K562 (cell line): ENCODE results near the gene PACSIN2. TPM values are rescaled to one million over a fixed set of nuclear protein-coding genes. Genes with fewer than 3 reads are reported as not detected.

Experiments
- ATAC-seq: fragments of 200-7000 bp; cut with Tn5 transposase; 3 replicates; pipeline ENCODE4 v1.9.1; 2020; ENCODE audit warnings: moderate library complexity
- BruUV-seq: library from RNA; stranded (reverse); fragments of 400-500 nt; replicated peaks from 2 replicates; lab custom pipeline; 2021; lab: Mats Ljungman, UMichigan
- CTCF ChIA-PET: fragments of 300-600 bp; formaldehyde crosslinking; extraction: SDS; loops from one replicate; lab custom pipeline; 2021; ENCODE audit warnings: low intra/inter-chr PET ratio; lab: Yijun Ruan, JAX
- POLR2A ChIA-PET: fragments of 300-600, 350-650 bp; sonication (Branson Sonifier 250); formaldehyde crosslinking; extraction: SDS; loops from one replicate; lab custom pipeline; 2021; ENCODE audit warnings: antibody characterized with exemption, inconsistent platforms; lab: Yijun Ruan, JAX
- DNase-seq, 4 experiments: peaks; one replicate each; pipeline versions ENCODE4 v3.0.0 to v3.0.0-alpha.2; 2011 to 2018; ENCODE audit warnings: low spot score in 3 of 4, mixed read lengths in 3 of 4; ENCODE audit errors: extremely low read depth in 1 of 4
- FAIRE-seq: peaks from 2 replicates; lab custom pipeline; 2011; peaks lifted over from hg19 to GRCh38; lab: Jason Lieb, UNC
- H2AFZ ChIP-seq: 2 replicates; pipeline ENCODE4 v1.6.0; 2011; ENCODE audit warnings: low read depth, low read length, control low read depth, inconsistent platforms
- H3K27ac ChIP-seq: fragments of 200-600 bp; 3 replicates; pipeline ENCODE4 v1.8.0; 2011; ENCODE audit warnings: low read depth, mild to moderate bottlenecking, control low read depth, inconsistent platforms, low read length, moderate library complexity, mixed read lengths; ENCODE audit errors: extremely low read depth
- H3K27me3 ChIP-seq, 2 experiments: fragments of 300-600 bp in 1 of 2; 2 replicates in 1 of 2; 3 replicates in 1 of 2; pipeline versions ENCODE4 v1.6.0 to v1.8.0; 2011; ENCODE audit warnings: inconsistent platforms in 2 of 2, low read length in 2 of 2, mild to moderate bottlenecking in 1 of 2, mixed read lengths in 1 of 2, moderate library complexity in 1 of 2; ENCODE audit not compliant: control insufficient read depth in 2 of 2, insufficient read depth in 2 of 2
- H3K36me3 ChIP-seq: fragments of 300-600 bp; 3 replicates; pipeline ENCODE4 v1.8.0; 2011; ENCODE audit warnings: mild to moderate bottlenecking, low read length, inconsistent platforms; ENCODE audit not compliant: control insufficient read depth, insufficient read depth
- H3K4me1 ChIP-seq, 2 experiments: fragments of 200-600 bp in 1 of 2; replicated peaks in 1 of 2; 2 replicates in 1 of 2; 3 replicates in 1 of 2; pipeline versions ENCODE4 v1.5.1 to v1.8.0; 2011; ENCODE audit warnings: inconsistent platforms in 2 of 2, low read length in 2 of 2, mild to moderate bottlenecking in 1 of 2, mixed read lengths in 1 of 2, moderate library complexity in 1 of 2; ENCODE audit not compliant: control insufficient read depth in 2 of 2, insufficient read depth in 2 of 2
- H3K4me2 ChIP-seq: 2 replicates; pipeline ENCODE4 v1.6.1; 2011; ENCODE audit warnings: low read length, control low read depth, inconsistent platforms, mixed read lengths; ENCODE audit not compliant: insufficient read depth
- H3K4me3 ChIP-seq: fragments of 200-600 bp; sonication (generic), shearing (Covaris generic); 2 replicates; pipeline ENCODE4 v1.5.1; 2016; ENCODE audit warnings: control low read depth, inconsistent platforms
- H3K79me2 ChIP-seq: fragments of 200-600 bp; 3 replicates; pipeline ENCODE4 v1.8.0; 2011; ENCODE audit warnings: low read length, inconsistent platforms; ENCODE audit not compliant: control insufficient read depth, insufficient read depth
- H3K9ac ChIP-seq, 2 experiments: 2 replicates each; pipeline versions ENCODE4 v1.6.0 to v1.6.1; 2011; ENCODE audit warnings: low read depth in 2 of 2, low read length in 2 of 2, control low read depth in 1 of 2, inconsistent platforms in 1 of 2, mild to moderate bottlenecking in 1 of 2, mixed read lengths in 1 of 2; ENCODE audit not compliant: insufficient read depth in 1 of 2
- H3K9me1 ChIP-seq: one replicate; pipeline ENCODE4 v1.6.0; 2011; ENCODE audit warnings: inconsistent platforms, mild to moderate bottlenecking, low read length, moderate library complexity; ENCODE audit not compliant: control insufficient read depth, insufficient read depth
- H3K9me3 ChIP-seq: replicated peaks from 2 replicates; pipeline ENCODE4 v1.5.1; 2011; ENCODE audit warnings: low read depth, low read length, inconsistent platforms; ENCODE audit not compliant: control insufficient read depth, insufficient read depth
- H4K20me1 ChIP-seq: replicated peaks from 2 replicates; pipeline ENCODE4 v1.6.1; 2011; ENCODE audit warnings: low read length, inconsistent platforms, mixed read lengths; ENCODE audit not compliant: control insufficient read depth, insufficient read depth
- ADNP ChIP-seq: fragments of 200-800 bp; sonication (Bioruptor generic); IDR thresholded peaks from 2 replicates; pipeline ENCODE4 v1.6.1; 2016; ENCODE audit warnings: missing genetic modification characterization, missing compliant biosample characterization
- BRD9 ChIP-seq: fragments of 450-650 bp; IDR thresholded peaks from 2 replicates; pipeline ENCODE4 v1.6.1; 2018; ENCODE audit warnings: low read depth; ENCODE audit not compliant: partially characterized antibody
- CSDE1 ChIP-seq, 2 experiments: fragments of 450-650 bp; IDR thresholded peaks; 2 replicates each; pipeline ENCODE4 v1.6.1; 2016; ENCODE audit warnings: mild to moderate bottlenecking in 1 of 2
- ETV5 ChIP-seq: sonication (generic); formaldehyde crosslinking; IDR thresholded peaks from 2 replicates; pipeline ENCODE4 v1.4.0; 2020; ENCODE audit warnings: low read depth, mild to moderate bottlenecking, missing genetic modification reagents
- FUS ChIP-seq: fragments of 200-400 bp; formaldehyde crosslinking; optimal IDR thresholded peaks from 2 replicates; pipeline ENCODE3; 2017; ENCODE audit warnings: low read depth, low read length
- KLF10 ChIP-seq: fragments of 250-450 bp; sonication (Bioruptor Pico); IDR thresholded peaks from 2 replicates; pipeline ENCODE4 v1.6.1; 2021; ENCODE audit warnings: matching md5 sums
- LCOR ChIP-seq: sonication (generic); formaldehyde crosslinking; IDR thresholded peaks from 2 replicates; pipeline ENCODE4 v1.8.0; 2022; ENCODE audit warnings: mild to moderate bottlenecking, missing genetic modification reagents
- MTA1 ChIP-seq: fragments of 450-650 bp; IDR thresholded peaks from 2 replicates; pipeline ENCODE4 v1.6.1; 2017; ENCODE audit warnings: borderline replicate concordance
- MYBL2 ChIP-seq, 2 experiments: fragments of 450-650 bp in 1 of 2; sonication (generic) in 1 of 2; formaldehyde crosslinking in 1 of 2; IDR thresholded peaks; 2 replicates each; pipeline versions ENCODE4 v1.6.1 to v1.8.1; 2017 to 2022; ENCODE audit warnings: borderline replicate concordance in 1 of 2, inconsistent platforms in 1 of 2, low read depth in 1 of 2, mild to moderate bottlenecking in 1 of 2, missing genetic modification reagents in 1 of 2, moderate library complexity in 1 of 2
- SIRT6 ChIP-seq: IDR thresholded peaks from one replicate; pipeline ENCODE4 v1.6.1; 2012; ENCODE audit warnings: low read depth, mild to moderate bottlenecking, control low read depth, inconsistent platforms, low read length, moderate library complexity
- SMARCB1 ChIP-seq: IDR thresholded peaks from 2 replicates; pipeline ENCODE4 v1.6.1; 2011; ENCODE audit warnings: improper control_type of control experiment, low read depth; ENCODE audit not compliant: insufficient read length
- TEAD2 ChIP-seq: fragments of 450-650 bp; IDR thresholded peaks from 2 replicates; pipeline ENCODE4 v1.6.1; 2016; ENCODE audit warnings: missing genetic modification characterization, control low read depth, missing compliant biosample characterization
- ZBED1 ChIP-seq: IDR thresholded peaks from 2 replicates; pipeline ENCODE4 v1.6.1; 2014
- ZNF384 ChIP-seq: IDR thresholded peaks from 2 replicates; pipeline ENCODE4 v1.6.1; 2012; ENCODE audit warnings: low read depth, low read length, improper control_type of control experiment
- ZNF717 ChIP-seq: fragments of 250-450 bp; sonication (Bioruptor Pico); IDR thresholded peaks from 2 replicates; pipeline ENCODE4 v1.5.0; 2021
- WGBS: fragments of 100-300 bp; shearing (Covaris generic); methylation state at CpG from one replicate; pipeline ENCODE4 v1.1.6; 2016; ENCODE audit warnings: low coverage, mixed read lengths; ENCODE audit not compliant: insufficient coverage; ENCODE audit errors: missing lambda C conversion rate; 5-methylcytosine and 5-hydroxymethylcytosine counted together
- in situ Hi-C: fragments of 300-500 bp; cut with MboI; formaldehyde crosslinking; loops from 4 replicates; pipeline ENCODE4 v1.15.0; 2018; ENCODE audit warnings: inconsistent platforms, mixed read lengths
- intact Hi-C: fragments of 100-400 bp; cut with micrococcal nuclease; formaldehyde crosslinking; loops from 2 replicates; pipeline ENCODE4 v1.14.2; 2022
- polyA plus RNA-seq, 8 experiments: library from polyadenylated mRNA; depleted of rRNA in 4 of 8; stranded (reverse) in 5 of 8; unstranded in 3 of 8; fragments of >200 nt; fragmentation: Nextera tagmentation in 2 of 8; fragmentation: Illumina TruSeq in 1 of 8; extraction: Ambion mirVana in 2 of 8; extraction: Trizol in 1 of 8; gene quantifications; 2 replicates each; pipeline versions ENCODE4 v1.2.1 to v1.2.3, GENCODE V29; 2011 to 2014; ENCODE audit warnings: inconsistent platforms in 1 of 8, missing spikeins in 1 of 8
- total RNA-seq, 7 experiments: library from RNA; depleted of rRNA in 6 of 7; stranded (reverse); fragments of >200 nt in 6 of 7; fragmentation: Illumina TruSeq in 2 of 7; extraction: Trizol in 2 of 7; gene quantifications; 2 replicates each; pipeline versions ENCODE4 v1.2.1 to v1.2.3, GENCODE V29; 2011 to 2021; ENCODE audit warnings: low replicate concordance in 1 of 7
- TF ChIP-seq, protein P1 (sequence below): fragments of 200-800 bp; sonication (Bioruptor generic); IDR thresholded peaks from 2 replicates; pipeline ENCODE4 v1.6.1; 2017; ENCODE audit warnings: missing genetic modification characterization, missing compliant biosample characterization
- TF ChIP-seq, protein P2 (sequence below): sonication (generic); formaldehyde crosslinking; IDR thresholded peaks from 2 replicates; pipeline ENCODE4 v1.8.1; 2022; ENCODE audit warnings: missing genetic modification reagents

The PACSIN2 gene
- total and polyA plus RNA-seq, 9 of the 15 experiments (the other 6 are each of a cell fraction or from before 2014, with no cell fraction given), result 0.45 to 45.1 (median 23.9) TPM

DNA sequence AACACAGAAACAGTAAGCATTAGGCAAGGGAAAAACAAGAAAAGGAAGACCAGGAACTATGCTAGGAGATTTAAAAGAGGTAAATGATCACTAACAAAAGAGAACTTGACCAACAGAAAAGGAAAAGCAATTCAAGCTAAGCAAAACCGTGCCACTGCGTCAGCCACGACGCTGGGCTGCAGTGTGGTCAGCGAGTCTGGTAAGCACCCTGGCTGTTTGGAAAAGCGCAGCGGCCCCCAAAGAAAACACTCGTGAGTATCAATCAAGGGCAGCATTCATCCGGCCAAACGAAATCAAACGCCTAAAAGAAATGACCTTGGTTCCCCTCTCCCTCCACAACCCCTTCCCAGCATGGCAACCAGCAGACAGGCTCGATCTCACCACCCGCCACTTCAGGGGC, 28.8 kb downstream of the PACSIN2 start:
- Histone ChIP-seq H3K4me3 (no peak overlapping the region), H3K36me3 (no peaks in the 10 kb centered on the region), H2AFZ (no peak overlapping the region), H3K9me3 (no peaks in the 10 kb centered on the region), H3K4me1 (peaks cover 7 to 14% of the 10 kb centered on the region in 2 experiments; a peak in 4 of 5 replicates), H3K79me2 (peaks cover 29% of the 10 kb centered on the region; the same call in 2 of the 3 replicates), H3K9me1 (no peaks in the 10 kb centered on the region), H3K9ac (no peak overlapping the region), H3K27me3 (no peaks in the 10 kb centered on the region), H4K20me1 (peaks cover 26% of the 10 kb centered on the region), H3K27ac (no peak overlapping the region), H3K4me2 (no peak overlapping the region)
- no peak for FAIRE-seq
- in situ Hi-C loops (no loop called here), intact Hi-C loops (no loop called here)
- 75% methylated on average over 10 of the region's 13 CpGs for whole genome bisulfite sequencing
- ChIA-PET POLR2A (no interaction called here), CTCF (no interaction called here)
- DNase-seq, result no peak
- ATAC-seq, result no peak
- TF ChIP-seq MTA1, result no peak
- TF ChIP-seq ZNF717, result no peak
- no peak for TF ChIP-seq ZBED1
- no peak for TF ChIP-seq ETV5
- no peak for TF ChIP-seq SMARCB1
- TF ChIP-seq, protein P1, sequence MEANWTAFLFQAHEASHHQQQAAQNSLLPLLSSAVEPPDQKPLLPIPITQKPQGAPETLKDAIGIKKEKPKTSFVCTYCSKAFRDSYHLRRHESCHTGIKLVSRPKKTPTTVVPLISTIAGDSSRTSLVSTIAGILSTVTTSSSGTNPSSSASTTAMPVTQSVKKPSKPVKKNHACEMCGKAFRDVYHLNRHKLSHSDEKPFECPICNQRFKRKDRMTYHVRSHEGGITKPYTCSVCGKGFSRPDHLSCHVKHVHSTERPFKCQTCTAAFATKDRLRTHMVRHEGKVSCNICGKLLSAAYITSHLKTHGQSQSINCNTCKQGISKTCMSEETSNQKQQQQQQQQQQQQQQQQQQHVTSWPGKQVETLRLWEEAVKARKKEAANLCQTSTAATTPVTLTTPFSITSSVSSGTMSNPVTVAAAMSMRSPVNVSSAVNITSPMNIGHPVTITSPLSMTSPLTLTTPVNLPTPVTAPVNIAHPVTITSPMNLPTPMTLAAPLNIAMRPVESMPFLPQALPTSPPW (CRISPR knock-in tag), result no peak
- no peak for TF ChIP-seq ADNP
- TF ChIP-seq KLF10 (CRISPR knock-in tag), result no peak
- TF ChIP-seq ZNF384, result no peak
- TF ChIP-seq FUS, result no peak
- TF ChIP-seq, protein P2, sequence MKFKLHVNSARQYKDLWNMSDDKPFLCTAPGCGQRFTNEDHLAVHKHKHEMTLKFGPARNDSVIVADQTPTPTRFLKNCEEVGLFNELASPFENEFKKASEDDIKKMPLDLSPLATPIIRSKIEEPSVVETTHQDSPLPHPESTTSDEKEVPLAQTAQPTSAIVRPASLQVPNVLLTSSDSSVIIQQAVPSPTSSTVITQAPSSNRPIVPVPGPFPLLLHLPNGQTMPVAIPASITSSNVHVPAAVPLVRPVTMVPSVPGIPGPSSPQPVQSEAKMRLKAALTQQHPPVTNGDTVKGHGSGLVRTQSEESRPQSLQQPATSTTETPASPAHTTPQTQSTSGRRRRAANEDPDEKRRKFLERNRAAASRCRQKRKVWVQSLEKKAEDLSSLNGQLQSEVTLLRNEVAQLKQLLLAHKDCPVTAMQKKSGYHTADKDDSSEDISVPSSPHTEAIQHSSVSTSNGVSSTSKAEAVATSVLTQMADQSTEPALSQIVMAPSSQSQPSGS (CRISPR knock-in tag), result no peak
- TF ChIP-seq MYBL2 (IDR thresholded peaks at IDR 0.05; ENCODE audit: low read depth), result no peak
- no peak for TF ChIP-seq MYBL2 (CRISPR knock-in tag; IDR thresholded peaks at IDR 0.05; ENCODE audit: borderline replicate concordance)
- TF ChIP-seq BRD9, result no peak
- TF ChIP-seq TEAD2 (tag), result no peak
- TF ChIP-seq LCOR (CRISPR knock-in tag), result no peak
- TF ChIP-seq CSDE1 (IDR thresholded peaks at IDR 0.05), result no peak
- no peak for TF ChIP-seq SIRT6
- BruUV-seq, result no TSS peak
